ENCODE data around the gene OAT. TPM values are rescaled to one million over a fixed set of nuclear protein-coding genes. Genes with fewer than 3 reads are reported as not detected.

Gene OAT
- total and polyA plus RNA-seq, 10 of the 15 experiments (the other 5 are each of a cell fraction or from before 2014, with no cell fraction given): 1.2 to 9.8 (median 1.6) TPM

GRCh38 chr10:124459395-124459794 lies 40.7 kb upstream of the OAT start:
- POLR2A ChIA-PET: no interaction called here
- Histone ChIP-seq H3K27me3 (replicated peaks in 1 of 2; ENCODE audit: control insufficient read depth in 2 of 2, insufficient read depth in 2 of 2, low read length in 1 of 2) (no peaks in the 10 kb centered on the region; a peak in 1 of 4 replicates), H3K4me3 (no peak overlapping the region), H3K9ac (ENCODE audit: control insufficient read depth, insufficient read depth, low read length) (no peak overlapping the region), H3K27ac (ENCODE audit: control insufficient read depth, insufficient read depth) (no peak overlapping the region), H2AFZ (ENCODE audit: control insufficient read depth, low read depth, low read length) (no peak overlapping the region), H3K79me2 (ENCODE audit: control insufficient read depth, insufficient read depth, low read length) (no peaks in the 10 kb centered on the region), H3K36me3 (ENCODE audit: control insufficient read depth in 2 of 2, insufficient read depth in 2 of 2, low read length in 1 of 2) (no peaks in the 10 kb centered on the region), H4K20me1 (ENCODE audit: control insufficient read depth, insufficient read depth) (no peaks in the 10 kb centered on the region), H3K4me1 (ENCODE audit: control insufficient read depth, insufficient read depth, low read length) (peaks cover 3% of the 10 kb centered on the region), H3K9me3 (replicated peaks; ENCODE audit: control insufficient read depth, insufficient read depth, low read length) (no peaks in the 10 kb centered on the region), H3K4me2 (ENCODE audit: control insufficient read depth, insufficient read depth) (no peak overlapping the region)
- no peak for ATAC-seq
- 57% methylated on average over 1 of the region's 1 CpG for WGBS (ENCODE audit: insufficient coverage, insufficient replicate concordance, low lambda C conversion rate, missing lambda C conversion rate)
- no peak for DNase-seq (ENCODE audit: low read depth, low spot score)
- CTCF ChIA-PET: no interaction called here
- BruUV-seq (replicated peaks): no TSS peak
- TF ChIP-seq CBX3 (IDR thresholded peaks at IDR 0.05; ENCODE audit: borderline replicate concordance, low read depth) (no peak), MTA3 (IDR thresholded peaks at IDR 0.05; ENCODE audit: borderline replicate concordance, low read length) (no peak), RAD21 (IDR thresholded peaks at IDR 0.05; ENCODE audit: insufficient read depth, low read depth, low read length) (no peak), POLR2AphosphoS2 (IDR thresholded peaks at IDR 0.05; ENCODE audit: low read depth, low read length) (no peak), PAX5 (IDR thresholded peaks at IDR 0.05; ENCODE audit: borderline replicate concordance, low read depth, low read length) (no peak), FOS (IDR thresholded peaks at IDR 0.05; ENCODE audit: borderline replicate concordance, extremely low read depth, insufficient read length) (no peak), HDGF (IDR thresholded peaks at IDR 0.05) (no peak), E4F1 (IDR thresholded peaks at IDR 0.05; ENCODE audit: borderline replicate concordance, partially characterized antibody) (no peak), SREBF2 (IDR thresholded peaks at IDR 0.05; ENCODE audit: low read length) (no peak), ZSCAN29 (IDR thresholded peaks at IDR 0.05) (no peak), HDAC2 (IDR thresholded peaks at IDR 0.05) (no peak), FOXK2 (IDR thresholded peaks at IDR 0.05) (no peak), TCF3 (IDR thresholded peaks at IDR 0.05; ENCODE audit: borderline replicate concordance, insufficient read depth, low read depth, low read length) (no peak), CEBPB (IDR thresholded peaks at IDR 0.05; ENCODE audit: borderline replicate concordance in 1 of 2, low read depth in 2 of 2, low read length in 2 of 2) (no peak)
- TF ChIP-seq, protein P1, sequence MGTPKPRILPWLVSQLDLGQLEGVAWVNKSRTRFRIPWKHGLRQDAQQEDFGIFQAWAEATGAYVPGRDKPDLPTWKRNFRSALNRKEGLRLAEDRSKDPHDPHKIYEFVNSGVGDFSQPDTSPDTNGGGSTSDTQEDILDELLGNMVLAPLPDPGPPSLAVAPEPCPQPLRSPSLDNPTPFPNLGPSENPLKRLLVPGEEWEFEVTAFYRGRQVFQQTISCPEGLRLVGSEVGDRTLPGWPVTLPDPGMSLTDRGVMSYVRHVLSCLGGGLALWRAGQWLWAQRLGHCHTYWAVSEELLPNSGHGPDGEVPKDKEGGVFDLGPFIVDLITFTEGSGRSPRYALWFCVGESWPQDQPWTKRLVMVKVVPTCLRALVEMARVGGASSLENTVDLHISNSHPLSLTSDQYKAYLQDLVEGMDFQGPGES (IDR thresholded peaks at IDR 0.05): no peak
- TF ChIP-seq, protein P2, sequence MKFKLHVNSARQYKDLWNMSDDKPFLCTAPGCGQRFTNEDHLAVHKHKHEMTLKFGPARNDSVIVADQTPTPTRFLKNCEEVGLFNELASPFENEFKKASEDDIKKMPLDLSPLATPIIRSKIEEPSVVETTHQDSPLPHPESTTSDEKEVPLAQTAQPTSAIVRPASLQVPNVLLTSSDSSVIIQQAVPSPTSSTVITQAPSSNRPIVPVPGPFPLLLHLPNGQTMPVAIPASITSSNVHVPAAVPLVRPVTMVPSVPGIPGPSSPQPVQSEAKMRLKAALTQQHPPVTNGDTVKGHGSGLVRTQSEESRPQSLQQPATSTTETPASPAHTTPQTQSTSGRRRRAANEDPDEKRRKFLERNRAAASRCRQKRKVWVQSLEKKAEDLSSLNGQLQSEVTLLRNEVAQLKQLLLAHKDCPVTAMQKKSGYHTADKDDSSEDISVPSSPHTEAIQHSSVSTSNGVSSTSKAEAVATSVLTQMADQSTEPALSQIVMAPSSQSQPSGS (IDR thresholded peaks at IDR 0.05; ENCODE audit: low read length): no peak
- no peak for FAIRE-seq
- RAD21 ChIA-PET (ENCODE audit: unreplicated experiment): no interaction called here
- in situ Hi-C loops (cut with MboI) (no loop called here), intact Hi-C loops (cut with micrococcal nuclease; ENCODE audit: unreplicated experiment) (no loop called here)
- SMC1A ChIA-PET (ENCODE audit: uncharacterized antibody, unreplicated experiment): no interaction called here

All from GM12878 (cell line).